NCI-H345 treated with DMSO at 0.1 percent for 48 hours (cell line): Measurements from ENCODE around the gene RAB9A.
"Not testable (repeated sequence)": the region's sequence is repeated elsewhere in the genome, so short reads cannot be mapped to it uniquely, and the experiment has no call there.

Source experiments
- DNase-seq: peaks from one replicate; lab custom pipeline; 2025; ENCODE audit not compliant: unreplicated experiment; lab: John Stamatoyannopoulos, UW

RAB9A gene, protein sequence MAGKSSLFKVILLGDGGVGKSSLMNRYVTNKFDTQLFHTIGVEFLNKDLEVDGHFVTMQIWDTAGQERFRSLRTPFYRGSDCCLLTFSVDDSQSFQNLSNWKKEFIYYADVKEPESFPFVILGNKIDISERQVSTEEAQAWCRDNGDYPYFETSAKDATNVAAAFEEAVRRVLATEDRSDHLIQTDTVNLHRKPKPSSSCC

DNA sequence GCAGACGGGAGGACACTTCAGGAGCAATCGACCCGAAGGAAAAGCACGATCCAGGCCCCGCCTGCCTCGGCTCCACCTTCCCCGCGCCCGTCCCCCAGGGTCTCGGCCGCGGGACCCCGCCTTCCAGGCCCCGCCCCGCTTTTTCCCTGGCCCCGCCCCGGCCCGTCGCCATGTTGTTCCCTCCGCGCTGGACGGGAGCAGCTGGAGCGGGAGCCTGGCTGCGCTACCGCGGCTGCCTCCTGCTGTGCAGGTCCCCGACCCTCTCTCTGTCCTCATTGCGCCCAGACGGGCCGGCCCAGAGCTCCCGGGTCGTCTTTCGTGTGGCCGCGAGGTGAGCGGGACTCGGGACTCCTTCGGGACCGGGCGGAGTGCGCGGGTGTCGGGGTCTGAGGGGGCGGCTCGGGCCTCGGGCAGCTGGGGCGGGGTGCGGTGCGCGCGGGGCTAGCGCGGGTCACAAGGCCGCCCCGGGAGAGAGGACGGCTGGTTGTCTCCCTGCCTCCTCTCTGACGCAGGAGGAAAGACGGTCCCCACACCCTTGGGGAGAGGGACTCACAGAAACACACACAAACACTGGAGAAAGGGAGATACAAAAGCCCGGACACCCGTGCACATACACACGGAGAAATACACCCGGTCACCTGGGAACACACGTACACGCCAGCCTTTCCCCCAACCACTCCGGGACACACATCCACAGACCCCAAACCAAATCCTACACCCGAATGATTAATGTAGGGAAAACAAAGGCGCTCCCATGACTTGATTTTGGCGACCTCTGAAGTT is at the start of gene RAB9A:
Gene RAB9A (plus strand): TSS at position 171 of the 783 bp plus-strand sequence. CDS start 19,619 bp downstream, outside the sequence.
- DNase-seq: peak; percentile 62

DNA sequence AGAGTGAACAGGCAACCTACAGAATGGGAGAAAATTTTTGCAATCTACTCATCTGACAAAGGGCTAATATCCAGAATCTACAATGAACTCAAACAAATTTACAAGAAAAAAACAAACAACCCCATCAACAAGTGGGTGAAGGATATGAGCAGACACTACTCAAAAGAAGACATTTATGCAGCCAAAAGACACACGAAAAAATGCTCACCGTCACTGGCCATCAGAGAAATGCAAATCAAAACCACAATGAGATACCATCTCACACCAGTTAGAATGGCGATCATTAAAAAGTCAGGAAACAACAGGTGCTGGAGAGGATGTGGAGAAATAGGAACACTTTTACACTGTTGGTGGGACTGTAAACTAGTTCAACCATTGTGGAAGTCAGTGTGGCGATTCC is 47.2 kb upstream of the RAB9A start:
- DNase-seq: not testable (repeated sequence)

DNA sequence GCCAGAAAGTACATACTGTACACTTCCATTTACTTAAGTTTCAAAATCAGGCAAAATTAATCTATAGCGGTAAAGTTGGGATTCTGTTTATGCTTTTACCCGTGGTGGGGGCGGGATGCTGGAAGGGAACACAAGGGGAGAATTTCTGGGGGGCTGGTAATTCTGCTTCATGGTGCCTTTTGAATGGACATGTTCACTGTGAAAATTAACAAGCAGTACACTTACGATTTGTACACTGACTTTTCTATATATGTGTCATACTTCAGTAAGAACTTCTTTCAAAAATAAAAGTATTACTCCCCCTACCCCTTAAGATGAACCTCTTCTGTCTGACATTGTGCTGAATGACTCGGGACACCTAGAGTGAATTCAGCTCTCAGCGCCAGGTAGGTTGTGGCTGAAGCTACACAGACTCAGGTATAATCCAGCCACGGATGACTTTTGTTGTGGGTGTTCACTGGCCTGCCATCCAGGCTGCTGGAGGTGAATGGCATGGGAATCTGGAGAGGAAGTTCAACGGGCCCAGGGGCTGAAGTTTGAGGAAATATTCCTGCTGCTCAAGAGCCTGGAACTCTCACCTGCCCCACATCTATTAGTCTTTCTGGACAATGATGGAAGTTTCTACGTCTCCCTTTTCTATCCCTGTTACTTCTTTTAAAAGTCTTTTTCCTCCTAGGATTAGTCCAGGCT is 43.3 kb upstream of the RAB9A start:
- DNase-seq: no peak

DNA sequence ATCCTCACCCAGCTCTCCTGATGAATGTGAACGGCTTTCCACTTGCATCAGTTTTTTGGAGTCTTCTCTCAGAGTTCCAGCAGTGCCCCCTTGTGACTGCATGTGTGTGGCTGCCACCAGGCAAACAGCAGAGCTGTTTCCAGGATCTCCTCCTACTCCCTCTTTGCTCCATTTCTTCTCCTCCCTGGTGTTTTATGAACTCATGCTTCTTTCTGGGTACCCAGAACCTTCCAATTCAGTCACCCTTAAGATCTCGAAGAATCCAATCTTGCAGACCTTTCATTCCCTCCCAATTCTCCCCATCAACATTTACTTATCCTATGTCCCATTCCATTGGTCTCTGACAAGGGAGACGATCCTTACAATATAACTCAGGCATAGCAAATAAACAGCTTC is 42.8 kb upstream of the RAB9A start:
- peak; percentile 6 for DNase-seq

DNA sequence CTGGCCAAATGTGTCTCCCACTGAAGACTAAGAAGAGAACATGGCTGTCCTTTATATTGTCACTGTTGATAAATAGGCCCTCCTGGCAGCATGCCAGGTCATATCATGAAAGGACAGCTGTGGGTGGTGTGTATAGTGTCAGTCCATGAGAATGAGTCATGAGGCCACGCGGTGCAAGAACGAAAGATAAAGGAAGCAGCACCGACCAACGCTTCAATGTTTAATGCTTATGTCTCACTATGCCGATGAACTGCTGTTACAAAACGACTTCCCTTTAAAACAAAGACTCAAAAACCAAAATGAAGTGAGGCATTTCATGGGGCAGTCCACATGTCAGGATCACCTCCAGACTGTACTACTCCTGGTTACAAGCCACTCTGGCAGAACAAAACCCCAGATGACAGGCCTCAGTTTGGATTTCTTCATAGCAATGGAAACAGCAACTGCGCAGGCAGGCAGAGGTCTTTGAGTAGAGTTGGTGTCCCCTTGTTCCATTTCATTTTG is 41.2 kb upstream of the RAB9A start:
- peak; percentile 67 for DNase-seq

DNA sequence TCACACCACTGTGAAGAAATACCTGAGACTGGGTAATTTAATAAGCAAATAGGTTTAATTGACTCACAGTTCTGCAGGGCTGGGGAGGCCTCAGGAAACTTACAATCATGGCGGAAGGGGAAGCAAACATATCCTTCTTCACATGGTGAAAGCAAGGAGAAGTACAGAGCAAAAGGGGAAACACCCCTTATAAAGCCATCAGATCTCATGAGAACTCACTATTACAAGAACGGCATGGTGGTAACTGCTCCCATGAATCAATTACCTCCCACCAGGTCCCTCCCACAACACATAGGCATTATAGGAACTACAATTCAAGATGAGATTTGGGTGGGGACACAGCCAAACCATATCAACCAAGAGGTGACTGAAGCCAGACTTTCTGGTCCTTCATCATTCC is 40.6 kb upstream of the RAB9A start:
- not testable (repeated sequence) for DNase-seq

DNA sequence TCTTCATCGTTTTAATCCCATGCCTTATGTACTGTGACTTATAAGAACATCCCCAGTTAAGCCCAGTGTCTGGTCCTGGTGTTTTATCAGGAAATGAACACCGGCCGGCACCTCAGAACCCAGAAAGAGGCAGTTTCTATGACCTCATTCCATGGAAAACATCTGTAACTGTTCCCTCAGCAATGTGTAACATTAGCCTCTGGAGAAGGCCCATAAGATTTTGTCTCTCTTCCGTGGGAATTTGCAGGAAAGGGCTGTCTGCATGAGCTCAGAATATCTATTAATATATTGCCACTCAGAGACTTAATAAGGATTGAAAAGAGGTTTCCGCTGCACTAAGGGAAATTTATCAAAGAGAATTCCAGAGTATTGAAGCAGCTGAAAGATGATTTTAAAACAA is 39.1 kb upstream of the RAB9A start:
- DNase-seq: no peak

DNA sequence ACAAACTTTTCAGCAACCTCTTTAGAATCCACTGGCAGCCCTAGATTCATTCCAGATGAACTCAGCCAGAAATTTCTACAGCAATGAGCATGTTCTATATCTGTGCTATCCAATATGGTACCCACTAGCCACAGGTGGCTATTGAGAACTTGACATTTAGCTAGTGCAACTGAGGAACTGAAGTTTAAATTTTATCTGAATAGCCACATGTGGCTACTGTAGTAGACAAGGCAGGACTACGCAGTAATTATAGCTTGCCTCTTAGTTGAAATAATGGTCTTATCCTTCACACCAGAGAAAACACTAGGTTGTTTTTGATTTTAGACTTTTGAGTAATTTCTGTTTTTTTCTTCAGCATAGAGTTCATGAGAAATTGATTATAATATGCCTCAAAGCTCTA is 38.6 kb upstream of the RAB9A start:
- DNase-seq: no peak

DNA sequence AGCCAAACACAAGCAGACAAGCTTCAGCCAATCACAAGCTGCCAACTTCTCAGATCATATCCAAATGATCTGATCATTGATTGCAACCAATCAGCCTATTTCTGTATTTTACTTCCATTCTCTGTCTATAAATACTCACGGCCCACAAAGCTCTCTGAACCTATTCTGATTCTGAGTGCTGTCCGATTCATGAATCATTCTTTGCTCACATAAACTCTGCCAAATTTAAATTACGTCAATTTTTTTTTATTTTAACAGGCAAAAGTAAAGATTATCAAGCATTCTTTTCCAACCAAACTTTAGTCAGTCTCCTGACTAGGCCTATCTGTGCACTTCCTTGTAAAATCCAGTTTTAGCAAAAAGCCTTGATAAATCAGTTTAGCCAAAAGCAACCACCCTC is 37.8 kb upstream of the RAB9A start:
- no peak for DNase-seq

DNA sequence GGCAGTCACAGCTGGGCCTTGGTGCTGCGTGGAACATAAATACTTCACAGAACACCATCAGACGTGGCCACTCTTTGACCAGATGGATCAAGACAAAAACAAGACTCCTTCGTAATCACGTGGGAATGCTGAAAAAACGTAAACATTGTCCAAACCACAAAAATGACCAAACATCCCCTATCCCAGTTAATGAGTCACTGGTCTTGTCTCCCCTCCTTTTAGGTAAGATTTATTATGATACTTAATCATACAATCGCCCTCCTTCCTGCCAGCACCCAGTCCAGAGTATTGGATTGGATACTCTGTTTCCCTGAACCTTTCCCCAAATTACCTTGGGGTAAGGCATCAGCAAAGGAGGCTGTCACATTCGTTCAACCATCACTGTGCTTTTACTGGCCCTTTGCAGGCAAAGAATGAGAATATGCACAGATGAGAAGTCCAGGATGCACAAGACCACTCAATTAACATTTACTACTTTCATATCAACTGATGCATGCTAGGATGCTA is 36.6 kb upstream of the RAB9A start:
- no peak for DNase-seq

DNA sequence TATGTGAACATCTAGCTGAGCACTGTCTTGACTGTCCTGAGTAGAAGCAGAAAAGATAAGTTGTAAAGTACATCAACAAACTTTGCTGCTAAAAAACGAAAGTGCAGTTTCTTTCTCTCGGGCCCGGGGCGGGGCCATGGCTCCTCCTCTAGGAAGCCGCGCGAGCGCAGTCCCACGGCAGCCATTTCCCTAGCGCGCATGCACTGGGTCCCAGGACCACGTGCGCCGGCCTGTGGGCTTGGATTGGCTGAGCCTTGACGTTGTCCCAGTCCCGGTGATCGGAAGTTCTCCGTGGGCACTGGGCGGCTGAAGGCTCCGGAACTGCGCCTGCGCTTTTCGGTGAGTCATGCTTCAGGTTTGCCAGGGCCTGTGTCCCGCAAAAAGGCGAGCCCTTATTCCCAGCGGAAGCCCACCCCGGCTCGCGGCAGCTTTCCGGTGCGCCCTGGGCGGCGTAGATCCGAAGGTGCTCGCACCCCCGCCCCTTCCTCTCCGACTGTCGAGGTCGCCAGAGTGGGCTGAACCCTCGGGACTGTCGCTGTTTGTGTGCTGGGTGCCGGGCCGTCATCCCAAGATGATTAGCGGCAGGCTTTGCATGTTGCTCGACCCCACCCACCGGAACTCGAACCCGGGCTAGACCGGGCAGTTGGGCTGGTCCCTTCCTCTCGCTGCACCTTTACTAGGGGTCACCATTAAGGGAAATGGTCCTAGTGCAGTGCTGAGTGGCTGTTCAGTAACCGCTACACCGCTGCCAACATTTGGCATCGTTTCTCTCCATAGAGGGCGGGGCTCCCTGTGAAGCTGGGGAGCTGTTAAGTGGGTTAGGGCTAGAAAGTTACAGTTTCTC is 35.9 kb upstream of the RAB9A start, which contains the start of gene TCEANC:
Gene TCEANC (plus strand): TSS at position 292 of the 844 bp plus-strand sequence. CDS start 9,368 bp downstream, outside the sequence.
- DNase-seq: peak; percentile 84

DNA sequence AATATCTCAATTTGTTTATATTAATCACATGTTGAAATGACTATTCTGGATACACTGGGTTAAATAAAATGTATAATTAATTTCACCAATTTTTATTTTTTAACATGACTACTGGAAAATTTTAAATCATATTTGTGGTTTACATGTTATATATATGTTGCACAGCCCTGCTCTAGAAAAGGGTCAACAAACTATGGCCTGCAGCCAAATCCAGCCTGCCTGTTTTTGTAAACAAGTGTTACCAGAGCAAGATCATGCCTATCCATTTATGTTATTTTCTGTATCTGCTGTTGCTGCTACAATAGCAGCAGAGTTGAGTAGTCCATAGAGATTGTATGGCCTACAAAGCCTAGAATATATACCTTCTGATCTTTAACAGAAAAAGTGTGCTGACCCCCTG is 34.8 kb upstream of the RAB9A start:
- DNase-seq: no peak

DNA sequence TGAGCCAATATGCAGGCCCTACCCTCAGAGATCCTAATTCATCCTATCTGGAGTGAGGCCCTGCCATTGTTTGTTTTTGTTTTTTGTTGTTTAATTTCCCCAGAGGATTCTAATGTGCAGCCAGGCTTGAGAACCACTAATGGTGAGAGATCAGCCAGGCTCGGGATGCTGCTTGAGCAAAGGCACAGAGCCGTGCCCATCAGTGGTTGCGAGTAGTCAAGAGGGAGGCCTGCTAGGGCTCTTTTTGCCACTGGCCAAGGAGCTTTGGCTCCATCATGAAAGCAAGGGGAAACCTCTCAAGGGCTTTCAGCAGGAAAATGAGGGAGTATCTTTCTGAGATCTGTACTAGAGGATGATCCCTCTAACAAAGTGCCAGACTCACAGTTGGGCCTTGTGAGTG is 33.3 kb upstream of the RAB9A start:
- DNase-seq: no peak

DNA sequence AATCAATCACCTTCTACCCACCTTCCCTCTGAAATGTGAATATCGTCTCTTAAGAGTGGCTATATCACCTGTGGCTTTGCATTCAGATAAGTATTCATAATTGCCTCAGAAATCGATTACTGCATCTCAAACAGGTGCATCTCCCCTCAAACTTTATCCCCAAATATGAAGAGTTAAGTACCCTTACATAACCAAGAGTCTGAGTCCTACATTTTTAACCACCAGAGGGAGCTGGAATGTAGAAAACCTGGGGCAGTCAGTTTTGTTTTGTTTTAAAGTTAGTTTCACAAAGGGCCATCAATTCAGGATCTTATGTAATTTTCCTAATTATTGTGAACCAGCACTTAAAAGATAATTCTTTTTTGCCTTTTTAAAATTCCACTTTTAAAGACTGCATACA is 30.3 kb upstream of the RAB9A start:
- DNase-seq: peak; percentile 7

DNA sequence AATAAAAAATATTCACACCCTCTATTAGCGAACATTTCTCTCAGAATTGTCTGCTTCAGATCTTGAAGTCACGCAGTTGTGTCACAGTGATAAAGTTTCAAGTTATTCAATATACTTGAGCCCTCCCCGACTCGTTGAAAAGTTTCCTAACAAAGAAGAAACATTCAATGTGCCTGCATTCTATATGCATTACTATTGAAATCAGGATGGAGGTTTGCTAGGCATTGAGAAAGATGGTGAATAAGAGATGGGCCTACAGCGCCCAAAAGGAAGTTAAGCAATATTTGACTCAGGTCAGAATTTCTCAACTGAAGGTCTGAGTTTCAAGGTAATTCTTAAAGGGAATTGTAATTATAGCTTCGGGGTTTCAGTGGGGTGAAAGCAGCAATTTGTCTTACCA is 29.9 kb upstream of the RAB9A start:
- no peak for DNase-seq

DNA sequence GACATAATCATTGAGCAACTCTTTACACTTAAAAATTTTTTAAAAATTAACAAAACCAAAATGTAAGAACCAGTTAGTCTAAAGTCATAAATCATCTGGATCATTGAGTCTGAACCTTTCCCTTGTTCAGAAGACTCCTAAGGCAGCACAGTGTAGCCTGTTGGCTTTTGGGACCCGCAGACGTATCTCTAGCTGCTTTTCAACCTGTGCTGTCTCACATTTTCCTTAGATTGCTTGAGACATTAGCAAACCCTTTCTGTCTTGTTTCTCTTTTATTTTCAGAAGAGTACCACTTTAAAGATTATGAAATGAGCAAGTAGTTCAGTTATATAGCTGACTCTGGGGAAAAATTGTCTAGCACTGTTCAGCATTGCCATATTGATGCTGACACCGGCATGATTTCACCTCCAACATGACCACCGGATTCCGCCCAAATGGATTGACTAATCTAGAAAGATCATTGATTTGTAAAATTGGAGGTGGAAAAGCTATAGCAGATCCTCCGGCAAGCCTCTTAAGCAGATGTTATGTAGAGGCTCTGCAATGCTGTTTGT is 27.1 kb upstream of the RAB9A start:
- no peak for DNase-seq

DNA sequence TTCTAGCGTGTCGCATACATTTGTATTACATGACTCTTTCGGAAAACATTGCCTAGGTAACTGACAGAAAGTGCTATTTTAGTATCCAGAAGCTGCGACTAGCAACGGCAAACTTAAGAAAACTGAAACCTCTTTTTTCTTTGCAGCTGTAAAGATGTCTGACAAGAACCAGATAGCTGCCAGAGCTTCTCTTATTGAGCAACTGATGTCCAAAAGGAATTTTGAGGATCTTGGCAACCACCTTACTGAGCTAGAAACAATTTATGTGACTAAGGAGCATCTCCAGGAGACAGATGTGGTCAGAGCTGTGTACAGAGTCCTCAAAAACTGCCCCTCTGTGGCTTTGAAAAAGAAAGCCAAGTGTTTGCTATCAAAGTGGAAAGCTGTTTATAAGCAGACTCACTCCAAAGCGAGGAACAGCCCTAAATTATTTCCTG is 26.6 kb upstream of the RAB9A start:
- no peak for DNase-seq

DNA sequence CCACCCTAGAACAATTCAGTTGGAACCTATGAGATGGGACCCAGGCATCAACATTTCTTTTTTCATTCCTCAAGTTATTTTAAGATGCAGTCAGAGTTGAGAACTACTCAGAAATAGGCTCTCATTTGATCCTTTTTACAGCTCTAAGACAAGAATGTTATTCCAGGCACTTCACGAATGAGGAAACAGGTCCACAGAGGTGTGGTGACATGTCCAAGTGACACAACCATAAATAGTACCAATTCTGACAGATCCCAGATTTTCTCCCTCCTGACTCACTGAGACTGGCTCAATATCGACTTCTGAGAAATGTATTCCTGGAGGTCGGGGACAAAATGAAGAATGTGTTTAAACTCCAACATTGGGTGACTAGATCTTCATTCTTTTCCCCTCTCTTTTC is 24.9 kb upstream of the RAB9A start:
- DNase-seq: no peak

DNA sequence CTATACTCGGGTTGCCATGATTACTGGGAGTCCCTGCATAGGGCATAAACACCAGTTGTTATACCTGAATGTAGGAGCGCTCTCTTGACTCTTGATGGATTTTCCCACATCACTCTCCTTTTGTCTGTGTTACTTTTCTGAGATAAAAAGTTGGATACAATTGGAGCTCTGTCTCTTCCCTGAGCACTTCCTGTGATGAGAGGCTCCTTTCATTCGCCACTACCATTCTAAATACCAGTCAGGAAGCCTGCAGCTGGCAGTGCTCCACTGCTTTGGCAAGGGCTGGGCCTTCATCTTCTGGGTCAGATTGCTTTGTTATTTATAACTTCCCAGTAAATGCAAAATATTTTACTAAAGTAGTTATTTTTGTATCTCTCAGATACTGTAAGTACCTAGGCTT is 22.1 kb upstream of the RAB9A start:
- no peak for DNase-seq

DNA sequence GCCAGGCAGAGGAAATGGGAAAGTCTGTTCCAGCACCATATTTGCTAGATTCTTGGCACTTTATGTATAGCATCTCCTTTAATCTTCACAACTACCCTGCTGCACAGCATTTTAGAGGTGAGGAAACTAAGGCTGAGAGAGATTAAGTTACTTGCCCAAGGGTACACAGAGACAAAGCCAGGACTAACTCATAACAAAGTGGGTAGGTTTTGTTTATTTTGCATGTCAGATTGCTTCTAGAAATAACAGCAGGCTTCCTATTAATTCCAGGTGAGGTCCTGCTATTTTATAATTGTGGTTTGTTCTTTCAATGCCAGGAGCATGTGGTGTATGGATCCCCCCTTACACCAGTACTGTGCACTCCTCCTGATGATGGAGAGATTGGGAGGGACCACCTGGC is 21.0 kb upstream of the RAB9A start:
- DNase-seq: no peak
